ENCODE data around the gene NECAB2.

NECAB2 gene

GRCh38 chr16:83951544-83951943 is 16.5 kb upstream of the NECAB2 start:
- in situ Hi-C loops (cut with MboI; ENCODE audit: low sequenced_read_pairs), result loop anchor here (10.0 to 25.0 kb wide), 3 partner anchors 113 to 536 kb away; partner anchors contain the start of genes ADAD2 and TAF1C

- in situ Hi-C loops (cut with MboI; ENCODE audit: low sequenced_read_pairs), result loop anchor here (10.0 to 25.0 kb wide), 3 partner anchors 112 to 535 kb away; partner anchors contain the start of genes ADAD2 and TAF1C
These were observed 15.5 kb upstream of the NECAB2 start for GRCh38 chr16:83952587-83952939.

DNA sequence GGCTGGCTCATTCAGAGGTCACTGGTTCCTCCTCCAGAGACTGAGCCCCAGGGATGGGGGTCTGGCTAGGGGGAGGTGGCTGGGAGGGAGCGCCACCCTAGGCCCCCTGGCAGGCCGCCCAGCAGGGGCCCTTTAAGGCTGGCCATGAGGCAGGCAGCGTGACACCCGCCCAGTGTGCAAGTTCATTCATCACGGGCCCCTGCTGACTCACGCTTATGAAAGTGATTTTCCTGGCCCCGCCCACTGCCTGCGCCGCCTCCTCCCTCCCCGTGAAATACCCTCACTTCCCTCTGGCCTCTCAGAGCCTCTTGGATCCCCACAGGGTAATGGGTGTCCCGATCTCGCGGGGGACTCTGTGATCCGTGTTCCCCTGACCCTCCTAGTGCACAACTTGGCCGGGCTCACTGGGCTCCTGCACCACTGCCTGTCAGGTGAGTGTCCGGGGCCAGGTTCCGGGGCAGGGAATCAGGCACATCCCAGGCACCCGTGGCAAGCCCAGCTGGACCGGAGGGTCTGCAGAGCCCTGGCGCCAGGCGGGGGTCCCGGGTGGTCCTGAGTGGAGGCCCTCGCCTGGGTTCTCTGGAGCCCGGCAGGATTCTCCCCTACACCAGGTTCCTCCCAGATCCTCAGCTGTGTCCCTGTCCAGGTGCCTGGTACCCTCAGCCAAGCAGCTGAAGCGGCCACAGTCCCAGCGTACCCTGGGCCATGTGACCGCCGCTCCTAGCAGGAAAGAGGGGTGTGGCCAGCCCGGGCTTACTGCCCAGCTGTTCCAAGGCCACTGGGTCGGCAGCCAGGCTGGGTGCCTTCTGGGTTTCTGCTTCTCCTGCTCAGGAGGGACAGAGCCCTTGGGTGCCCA is 14.9 kb upstream of the NECAB2 start, which contains the start of gene OSGIN1:
Gene OSGIN1, plus strand, starts transcription at position 301 of the 856 bp plus-strand sequence. CDS start 4,432 bp downstream, outside the sequence.
- in situ Hi-C loops (cut with MboI; ENCODE audit: low sequenced_read_pairs), result loop anchor here (10.0 to 25.0 kb wide), 3 partner anchors 112 to 534 kb away; partner anchors contain the start of genes ADAD2 and TAF1C

DNA sequence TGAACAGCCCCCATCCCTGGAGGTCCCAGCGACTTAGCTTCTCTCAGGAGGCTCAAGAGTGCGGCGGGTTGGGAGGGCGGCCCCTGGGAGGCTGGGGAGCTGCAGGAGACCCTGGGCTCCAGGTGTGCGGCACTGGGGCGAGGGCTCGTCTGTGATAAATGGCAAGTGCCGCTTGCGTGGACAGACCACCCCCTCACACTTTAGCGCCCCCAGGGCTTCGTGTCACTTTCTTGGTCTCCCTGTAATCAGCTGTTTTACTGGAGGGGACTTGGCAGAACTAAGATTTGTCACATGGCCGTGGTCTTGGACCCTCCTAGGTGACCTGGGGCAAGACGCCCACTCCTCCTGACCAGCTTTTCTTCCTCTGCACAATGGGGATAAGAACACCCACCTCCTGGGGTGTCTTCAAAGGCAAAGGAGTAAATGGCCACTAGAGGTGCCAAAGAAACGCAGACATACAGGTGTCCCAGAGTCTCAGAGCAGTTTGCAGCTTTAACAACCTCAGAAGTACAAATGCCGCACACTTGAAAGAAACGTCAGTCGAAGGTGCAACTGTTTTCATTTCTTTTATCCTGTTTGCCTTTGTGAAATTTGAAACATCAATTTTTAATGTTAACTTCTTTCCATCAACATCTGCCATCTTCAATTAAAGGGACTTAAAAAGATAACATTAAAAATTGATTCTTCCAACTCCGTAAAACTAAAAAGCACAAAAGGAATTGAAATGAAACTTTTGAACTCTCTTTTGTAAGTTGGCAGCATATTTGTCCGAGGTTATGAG is 14.1 kb upstream of the NECAB2 start:
- in situ Hi-C loops (cut with MboI; ENCODE audit: low sequenced_read_pairs), result loop anchor here (10.0 to 25.0 kb wide), 3 partner anchors 111 to 533 kb away; partner anchors contain the start of genes ADAD2 and TAF1C

DNA sequence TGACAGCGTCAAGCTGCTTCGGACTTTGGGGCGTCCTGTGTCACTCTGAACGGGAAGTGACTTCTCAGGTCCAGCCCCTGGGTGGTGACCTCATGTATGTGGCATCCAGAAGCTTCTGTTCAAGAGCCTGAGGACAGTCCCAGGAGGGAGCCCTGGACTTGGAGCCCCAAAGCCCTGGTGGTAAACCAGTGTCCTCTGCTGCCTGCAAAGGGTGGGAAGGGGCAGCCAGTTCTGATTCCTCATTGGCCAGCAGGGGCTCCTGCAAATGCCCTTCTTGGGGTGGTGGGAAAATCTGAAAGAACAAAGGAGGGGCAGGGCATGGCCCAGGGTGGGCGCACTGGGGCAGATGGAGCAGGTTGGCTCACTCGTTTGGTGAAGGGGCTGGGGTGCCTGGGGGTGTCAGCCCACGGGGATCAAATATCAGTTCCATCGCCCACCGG is 13.4 kb upstream of the NECAB2 start:
- in situ Hi-C loops (cut with MboI; ENCODE audit: low sequenced_read_pairs), result loop anchor here (10.0 to 25.0 kb wide), 3 partner anchors 110 to 533 kb away; partner anchors contain the start of genes ADAD2 and TAF1C

DNA sequence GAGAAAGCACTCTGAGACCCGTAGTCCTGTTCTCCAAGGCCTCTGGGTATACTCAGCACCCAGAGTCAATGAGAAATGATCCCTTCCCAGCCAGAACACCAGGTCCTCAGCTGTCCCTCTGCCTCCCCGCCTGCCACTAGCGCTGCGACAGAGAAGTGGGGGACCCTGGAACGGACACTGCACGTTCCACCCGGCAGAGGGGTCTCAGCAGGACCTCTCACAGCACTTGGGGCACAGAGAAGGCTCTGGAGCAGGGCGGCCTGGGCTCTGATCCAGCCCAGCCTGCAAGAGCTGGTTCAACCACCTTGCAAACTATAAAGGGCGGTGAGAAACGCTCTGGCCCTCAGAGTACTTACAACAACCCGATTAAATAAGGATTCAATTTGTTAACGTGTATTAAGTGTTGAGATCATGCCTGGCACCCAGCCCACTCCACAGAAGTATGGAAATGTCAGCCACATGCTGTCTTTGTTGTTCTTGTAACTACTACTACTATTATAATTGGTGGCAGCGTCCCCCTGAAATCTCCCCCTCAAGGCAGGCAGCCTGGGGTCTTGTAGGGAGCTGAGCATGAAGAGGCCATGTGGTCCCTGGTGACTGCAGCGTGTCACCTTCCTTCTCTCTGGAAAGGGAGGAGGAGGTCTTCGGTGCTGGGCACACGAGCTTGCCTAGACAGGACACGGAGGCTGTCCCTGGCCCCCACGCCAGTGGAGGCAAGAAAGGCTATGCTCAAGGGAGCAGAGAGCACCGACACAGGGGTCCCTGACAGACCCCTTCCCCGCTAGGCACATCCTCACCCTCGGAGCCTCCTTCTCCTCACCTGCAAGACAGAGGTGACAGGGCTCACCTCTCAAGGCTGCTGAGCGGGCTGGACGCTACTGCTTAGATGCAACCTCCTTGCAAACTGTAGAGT is 12.6 kb upstream of the NECAB2 start:
- in situ Hi-C loops (cut with MboI; ENCODE audit: low sequenced_read_pairs), result loop anchor here (10.0 to 25.0 kb wide), 3 partner anchors 109 to 532 kb away; partner anchors contain the start of genes ADAD2 and TAF1C

DNA sequence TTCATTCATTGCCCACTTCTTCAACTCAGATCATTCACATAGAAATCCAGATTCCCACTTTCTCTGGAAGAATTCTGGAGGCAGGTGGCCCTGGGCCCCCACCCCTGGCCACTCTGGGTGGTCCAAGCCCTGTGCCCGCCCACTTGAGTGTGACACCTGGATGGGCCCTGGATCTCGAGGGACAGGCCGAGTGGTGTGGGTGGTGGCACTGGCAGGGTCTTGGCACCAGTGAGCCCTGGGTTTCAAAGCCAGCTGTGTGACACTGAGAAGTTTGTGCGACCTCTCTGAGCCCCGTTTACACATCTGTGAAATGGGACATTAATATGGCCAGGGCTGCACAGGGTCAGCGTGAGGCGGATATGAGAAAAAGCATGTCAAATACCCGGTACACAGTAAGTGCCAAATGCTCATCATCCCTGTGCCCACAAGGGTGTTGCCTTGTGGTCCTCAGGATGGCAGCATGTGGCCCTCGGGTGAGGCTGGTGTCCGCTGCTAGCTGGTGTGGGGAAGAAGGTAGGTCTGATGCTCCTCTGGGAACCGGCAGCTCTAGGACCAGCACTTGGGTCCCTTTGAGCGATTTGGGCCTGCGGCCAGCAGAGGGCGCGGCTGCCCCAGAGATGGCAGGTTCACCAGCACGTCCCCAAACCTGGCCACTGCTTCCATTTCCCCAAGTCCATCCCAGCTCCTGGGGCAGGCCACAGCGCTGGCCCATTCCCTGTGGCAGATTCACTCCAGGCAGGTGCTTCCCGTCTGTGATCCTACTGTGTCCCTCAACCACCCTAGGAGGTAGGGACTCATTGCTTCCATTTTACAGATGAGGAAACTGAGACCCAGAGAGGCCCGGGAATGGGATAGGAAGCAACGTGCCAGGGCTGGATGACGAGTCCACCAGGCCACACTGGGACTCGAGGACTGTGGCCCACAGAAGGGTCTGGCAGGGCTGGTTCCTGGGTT is 11.4 kb upstream of the NECAB2 start:
- in situ Hi-C loops (cut with MboI; ENCODE audit: low sequenced_read_pairs), result loop anchor here (10.0 to 25.0 kb wide), 3 partner anchors 108 to 531 kb away; partner anchors contain the start of genes ADAD2 and TAF1C

DNA sequence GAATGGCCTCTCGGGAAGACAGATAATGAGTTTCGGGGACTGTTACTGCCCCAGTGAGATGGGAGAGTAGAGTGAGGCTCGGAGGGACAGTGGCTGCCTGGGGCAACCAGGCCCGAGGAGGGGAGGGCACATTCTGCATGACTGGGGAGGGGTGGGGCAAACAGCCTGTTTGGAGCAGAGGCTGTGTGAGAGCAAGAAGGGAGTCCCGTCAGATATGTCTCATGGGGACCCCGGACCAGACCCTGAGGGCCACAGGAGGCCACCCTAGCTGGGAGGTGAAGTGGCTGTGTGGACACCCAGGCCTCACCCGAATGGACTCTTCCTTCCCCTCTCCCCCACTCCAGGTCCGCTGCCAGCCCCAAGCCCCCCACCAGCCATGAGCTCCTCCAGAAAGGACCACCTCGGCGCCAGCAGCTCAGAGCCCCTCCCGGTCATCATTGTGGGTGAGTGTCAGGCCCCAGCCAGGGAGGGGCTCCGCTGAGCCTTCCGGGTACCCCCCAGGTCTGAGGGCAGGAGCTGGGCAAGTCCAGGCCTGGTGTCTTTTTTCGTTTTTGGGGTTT is 10.7 kb upstream of the NECAB2 start:
- in situ Hi-C loops (cut with MboI; ENCODE audit: low sequenced_read_pairs), result loop anchor here (10.0 to 25.0 kb wide), 3 partner anchors 107 to 530 kb away; partner anchors contain the start of genes ADAD2 and TAF1C

GRCh38 chr16:83958137-83958845 is 9.8 kb upstream of the NECAB2 start:
- in situ Hi-C loops (cut with MboI; ENCODE audit: low sequenced_read_pairs), result loop anchor here (10.0 to 25.0 kb wide), 3 partner anchors 107 to 529 kb away; partner anchors contain the start of genes ADAD2 and TAF1C

GRCh38 chr16:83958846-83959565 is 9.0 kb upstream of the NECAB2 start:
- in situ Hi-C loops (cut with MboI; ENCODE audit: low sequenced_read_pairs), result loop anchor here (10.0 to 25.0 kb wide), 3 partner anchors 106 to 528 kb away; partner anchors contain the start of genes ADAD2 and TAF1C

GRCh38 chr16:83959656-83960434 is 8.2 kb upstream of the NECAB2 start:
- in situ Hi-C loops (cut with MboI; ENCODE audit: low sequenced_read_pairs), result loop anchor here (10.0 to 25.0 kb wide), 3 partner anchors 105 to 527 kb away; partner anchors contain the start of genes ADAD2 and TAF1C

DNA sequence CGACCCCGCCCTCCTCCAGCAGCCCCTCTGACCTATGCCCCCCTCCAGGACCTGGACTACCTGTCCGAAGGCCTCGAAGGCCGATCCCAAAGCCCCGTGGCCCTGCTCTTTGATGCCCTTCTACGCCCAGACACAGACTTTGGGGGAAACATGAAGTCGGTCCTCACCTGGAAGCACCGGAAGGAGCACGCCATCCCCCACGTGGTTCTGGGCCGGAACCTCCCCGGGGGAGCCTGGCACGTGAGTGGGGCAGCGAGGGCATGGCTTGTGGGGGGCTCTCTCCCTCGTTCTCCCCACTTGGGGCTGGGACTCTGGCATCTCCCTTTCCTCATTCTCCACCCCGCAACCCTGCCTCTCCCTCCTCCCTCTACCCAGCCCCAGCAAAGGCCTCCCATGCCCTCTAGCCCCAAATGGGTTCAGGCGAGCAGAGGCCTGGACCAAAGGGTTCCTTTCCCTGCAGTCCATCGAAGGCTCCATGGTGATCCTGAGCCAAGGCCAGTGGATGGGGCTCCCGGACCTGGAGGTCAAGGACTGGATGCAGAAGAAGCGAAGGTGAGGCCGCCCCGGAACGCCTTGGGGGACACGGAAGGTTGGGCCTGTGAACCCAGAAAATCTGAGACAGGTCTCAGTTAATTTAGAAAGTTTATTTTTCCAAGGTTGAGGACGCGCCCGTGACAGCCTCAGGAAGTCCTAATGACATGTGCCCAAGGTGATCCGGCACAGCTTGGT is 7.4 kb upstream of the NECAB2 start:
- in situ Hi-C loops (cut with MboI; ENCODE audit: low sequenced_read_pairs), result loop anchor here (25.0 kb wide), 2 partner anchors 227 to 527 kb away; partner anchors contain the start of genes ADAD2 and TAF1C

- in situ Hi-C loops (cut with MboI; ENCODE audit: low sequenced_read_pairs), result loop anchor here (25.0 kb wide), 2 partner anchors 226 to 526 kb away; partner anchors contain the start of genes ADAD2 and TAF1C
These were observed 6.5 kb upstream of the NECAB2 start for GRCh38 chr16:83961591-83961990.

DNA sequence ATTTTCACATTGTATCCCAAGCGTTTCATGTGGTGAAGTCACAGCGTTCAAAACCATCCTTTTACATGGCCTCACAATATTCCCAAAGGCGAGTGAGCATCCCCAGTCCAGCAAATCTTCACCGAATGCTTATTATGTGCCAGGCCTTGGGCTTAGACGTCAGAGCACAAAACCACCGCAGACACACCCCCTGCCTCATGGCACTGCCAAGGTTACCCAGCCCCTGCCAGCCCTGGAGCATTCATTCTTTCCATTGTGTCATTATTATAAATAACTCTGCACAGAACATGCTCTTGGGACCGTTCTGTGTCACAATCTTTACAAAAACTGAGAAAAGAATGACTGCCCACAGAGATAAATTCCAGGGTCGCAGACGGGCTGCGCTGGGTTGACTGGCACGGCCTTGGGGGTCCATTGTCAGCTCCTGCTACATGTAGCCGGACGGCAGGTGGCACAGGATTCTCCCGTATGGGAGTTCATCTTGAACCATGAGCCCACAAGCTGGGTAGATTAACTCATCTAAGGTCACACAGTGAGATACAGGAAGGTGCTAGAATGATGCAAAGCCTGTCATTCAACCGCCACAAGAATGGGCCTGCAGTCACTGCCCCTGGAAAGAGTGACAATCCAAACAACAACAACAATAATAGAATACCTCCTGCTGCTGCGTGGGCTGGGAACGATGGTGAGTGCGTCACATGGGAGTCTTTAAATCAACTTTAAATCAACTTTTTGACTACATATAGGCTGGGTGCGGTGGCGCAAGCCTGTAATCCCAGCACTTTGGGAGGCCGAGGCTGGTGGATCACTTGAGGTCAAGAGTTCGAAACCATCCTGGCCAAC is 4.5 kb upstream of the NECAB2 start:
- in situ Hi-C loops (cut with MboI; ENCODE audit: low sequenced_read_pairs), result loop anchor here (25.0 kb wide), 2 partner anchors 224 to 524 kb away; partner anchors contain the start of genes ADAD2 and TAF1C

Measured in HL-60/S4 treated with retinoic acid at 250 ng/mL for 4 days and 3 days (cell line).